GM12801 (cell line): ENCODE data around the gene MRTFB.

Source experiments
- CTCF ChIP-seq: IDR thresholded peaks from one replicate; pipeline ENCODE4 v1.5.1; 2011; ENCODE audit warnings: control low read depth; ENCODE audit not compliant: insufficient read length; ENCODE audit errors: extremely low read depth

The MRTFB gene

GRCh38 chr16:14244196-14245010 is 173.3 kb downstream of the MRTFB start:
- no peak for TF ChIP-seq CTCF

- TF ChIP-seq CTCF, result no peak
Observed at GRCh38 chr16:14248791-14249190, 177.7 kb downstream of the MRTFB start.

GRCh38 chr16:14249291-14250032 is 178.3 kb downstream of the MRTFB start:
- TF ChIP-seq CTCF, result peak; percentile 73

GRCh38 chr16:14251419-14251818 is 180.3 kb downstream of the MRTFB start:
- no peak for TF ChIP-seq CTCF

- TF ChIP-seq CTCF, result no peak
Observed at GRCh38 chr16:14252860-14253259, 181.7 kb downstream of the MRTFB start.

GRCh38 chr16:14263011-14263410 is 191.9 kb downstream of the MRTFB start:
- no peak for TF ChIP-seq CTCF

- TF ChIP-seq CTCF, result no peak
Observed at GRCh38 chr16:14263769-14264168, 192.7 kb downstream of the MRTFB start.
